Natural killer cell (primary cell): ENCODE data around the gene ENPP4. TPM values are rescaled to one million over a fixed set of nuclear protein-coding genes. Genes with fewer than 3 reads are reported as not detected.

Experiments
- ATAC-seq, 3 donors: fragments of 150-1000 bp in 2 of 3; fragments of 200-7000 bp in 1 of 3; cut with Tn5 transposase; 1 replicate in 1 of 3; 2 replicates in 2 of 3; pipeline ENCODE4 v1.10.0; 2021; ENCODE audit warnings: mild to moderate bottlenecking in 2 of 3, moderate library complexity in 2 of 3
- DNase-seq, 2 donors: peaks; one replicate each; pipeline versions ENCODE4 v3.0.0 to v3.0.0-alpha.2; 2013 to 2021; ENCODE audit warnings: mixed read lengths in 1 of 2
- H3K27ac ChIP-seq: one replicate; pipeline ENCODE4 v1.5.1; 2013; ENCODE audit warnings: mild to moderate bottlenecking, low read length
- H3K27me3 ChIP-seq: one replicate; pipeline ENCODE4 v1.6.1; 2013; ENCODE audit warnings: low read length; ENCODE audit not compliant: control insufficient read depth, insufficient read depth
- H3K36me3 ChIP-seq: one replicate; pipeline ENCODE4 v1.6.1; 2013; ENCODE audit warnings: low read length; ENCODE audit not compliant: control insufficient read depth, insufficient read depth
- H3K4me1 ChIP-seq: one replicate; pipeline ENCODE4 v1.6.1; 2013; ENCODE audit warnings: low read length; ENCODE audit not compliant: control insufficient read depth, insufficient read depth
- H3K4me3 ChIP-seq: one replicate; pipeline ENCODE4 v1.5.1; 2013; ENCODE audit warnings: low read length
- H3K9me3 ChIP-seq: one replicate; pipeline ENCODE4 v1.6.1; 2013; ENCODE audit warnings: low read length; ENCODE audit not compliant: control insufficient read depth, insufficient read depth
- H3K27ac Mint-ChIP-seq, 2 donors: one replicate each; pipeline ENCODE4 v1.8.0; 2022; ENCODE audit warnings: mild to moderate bottlenecking in 2 of 2, mixed read lengths in 2 of 2, moderate library complexity in 1 of 2
- H3K27me3 Mint-ChIP-seq, 2 donors: one replicate each; pipeline ENCODE4 v1.8.0; 2022; ENCODE audit warnings: low read depth in 2 of 2, mixed read lengths in 2 of 2
- H3K36me3 Mint-ChIP-seq: one replicate; pipeline ENCODE4 v1.8.0; 2022; ENCODE audit warnings: mixed read lengths
- H3K4me1 Mint-ChIP-seq, 2 donors: one replicate each; pipeline ENCODE4 v1.8.0; 2022; ENCODE audit warnings: mixed read lengths in 2 of 2
- H3K4me3 Mint-ChIP-seq: one replicate; pipeline ENCODE4 v1.8.0; 2022; ENCODE audit warnings: mild to moderate bottlenecking, moderate library complexity, mixed read lengths
- H3K9me3 Mint-ChIP-seq, 2 donors: one replicate each; pipeline ENCODE4 v1.8.0; 2022; ENCODE audit warnings: mixed read lengths in 2 of 2
- CTCF ChIP-seq: fragments of 200-600 bp; IDR thresholded peaks from one replicate; pipeline ENCODE4 v1.8.0; 2022; ENCODE audit warnings: antibody characterized with exemption
- WGBS: methylation state at CpG from one replicate; pipeline ENCODE4 v1.1.7; 2013; ENCODE audit warnings: missing lambda C conversion rate; ENCODE audit not compliant: insufficient coverage; 5-methylcytosine and 5-hydroxymethylcytosine counted together
- intact Hi-C: fragments of 100-400 bp; cut with micrococcal nuclease; formaldehyde crosslinking; loops from one replicate; pipeline ENCODE4 v1.14.2; 2022
- total RNA-seq, 4 donors: library from RNA; stranded (reverse); fragments of 120-200 nt in 1 of 4; gene quantifications; one replicate each; pipeline versions ENCODE4 v1.2.3 to v1.2.4, GENCODE V29; 2013 to 2022

The ENPP4 gene
- total RNA-seq, 3 donors from 2014 or later (not counting 1 experiment from before 2014, with no cell fraction given) = 25.0 to 45.0 (median 26.6) TPM

GRCh38 chr6:46184114-46184513 is 54.3 kb downstream of the ENPP4 start:
- Histone ChIP-seq H3K27ac (no peak overlapping the region), H3K27me3 (no peaks in the 10 kb centered on the region), H3K9me3 (no peaks in the 10 kb centered on the region), H3K4me1 (no peaks in the 10 kb centered on the region), H3K36me3 (no peaks in the 10 kb centered on the region), H3K4me3 (no peak overlapping the region)
- Mint-ChIP-seq H3K4me3 (no peak overlapping the region), H3K9me3 (no peaks in the 10 kb centered on the region), H3K27me3 (peaks cover 2 to 28% of the 10 kb centered on the region in 2 donors), H3K27ac (no peak overlapping the region), H3K4me1 (peaks cover under 1 to 10% of the 10 kb centered on the region in 2 donors), H3K36me3 (peaks cover 12% of the 10 kb centered on the region)
- ATAC-seq = no peak
- TF ChIP-seq CTCF = no peak
- intact Hi-C loops = no loop called here
- WGBS = 84% methylated on average over 2 of the region's 4 CpGs
- no peak for DNase-seq

- peaks cover 2 to 28% of the 10 kb centered on the region in 2 donors for H3K27me3 Mint-ChIP-seq
- 100% methylated on average over 1 of the region's 1 CpG for WGBS
- H3K4me3 Mint-ChIP-seq = no peak overlapping the region
These were observed 56.8 kb downstream of the ENPP4 start for GRCh38 chr6:46186583-46186982.

DNA sequence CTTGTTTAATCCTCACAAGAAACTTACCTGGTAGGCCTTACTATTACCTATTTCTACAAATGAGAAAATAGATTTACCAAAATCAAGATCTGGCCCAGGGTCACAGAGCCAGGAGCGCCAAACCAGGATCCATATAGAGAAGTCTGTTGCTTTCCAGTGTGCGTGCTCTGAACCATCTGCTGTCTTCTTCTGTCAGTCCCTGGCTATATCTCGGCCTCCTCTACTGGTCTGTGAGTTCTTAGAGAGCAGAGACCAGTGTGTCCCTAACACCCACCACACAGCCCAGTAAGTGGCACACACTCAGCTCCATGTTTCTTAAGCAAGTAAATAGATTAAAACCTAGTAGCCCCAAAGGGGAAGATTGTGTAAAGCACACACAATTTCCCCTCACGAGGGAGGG is 59.9 kb downstream of the ENPP4 start:
- Histone ChIP-seq H3K9me3 (no peaks in the 10 kb centered on the region), H3K27ac (no peak overlapping the region), H3K36me3 (no peaks in the 10 kb centered on the region), H3K27me3 (no peaks in the 10 kb centered on the region), H3K4me1 (no peaks in the 10 kb centered on the region), H3K4me3 (no peak overlapping the region)
- no peak for TF ChIP-seq CTCF
- Mint-ChIP-seq H3K36me3 (no peaks in the 10 kb centered on the region), H3K4me3 (no peak overlapping the region), H3K4me1 (no peaks in the 10 kb centered on the region), H3K27me3 (peaks cover 6 to 8% of the 10 kb centered on the region in 2 donors), H3K9me3 (no peaks in the 10 kb centered on the region), H3K27ac (no peak overlapping the region)
- no peak for ATAC-seq
- DNase-seq = no peak
- intact Hi-C loops = no loop called here
- WGBS = 94% methylated on average over 4 of the region's 4 CpGs

More at GRCh38 chr6:46186583-46186982, 56.8 kb downstream of the ENPP4 start:
- no peak for DNase-seq
- no peaks in the 10 kb centered on the region for H3K4me1 Mint-ChIP-seq
- no peaks in the 10 kb centered on the region for H3K9me3 Mint-ChIP-seq
- no peak for ATAC-seq
- H3K36me3 Mint-ChIP-seq = peaks cover 12% of the 10 kb centered on the region
- no peaks in the 10 kb centered on the region for H3K9me3 ChIP-seq
- H3K4me1 ChIP-seq = no peaks in the 10 kb centered on the region
- intact Hi-C loops = no loop called here
- no peak overlapping the region for H3K27ac Mint-ChIP-seq
- no peak for TF ChIP-seq CTCF
- no peaks in the 10 kb centered on the region for H3K27me3 ChIP-seq
- no peaks in the 10 kb centered on the region for H3K36me3 ChIP-seq
- no peak overlapping the region for H3K4me3 ChIP-seq
- no peak overlapping the region for H3K27ac ChIP-seq

- DNase-seq = no peak
- H3K4me3 ChIP-seq = no peak overlapping the region
- Mint-ChIP-seq H3K27ac (no peak overlapping the region), H3K9me3 (no peaks in the 10 kb centered on the region), H3K4me3 (no peak overlapping the region), H3K4me1 (no peaks in the 10 kb centered on the region), H3K27me3 (peaks cover 0 to 4% of the 10 kb centered on the region in 2 donors), H3K36me3 (no peaks in the 10 kb centered on the region)
- TF ChIP-seq CTCF = no peak
- no peak overlapping the region for H3K27ac ChIP-seq
- intact Hi-C loops = no loop called here
- no peaks in the 10 kb centered on the region for H3K4me1 ChIP-seq
- H3K27me3 ChIP-seq = no peaks in the 10 kb centered on the region
- no peaks in the 10 kb centered on the region for H3K9me3 ChIP-seq
- no peaks in the 10 kb centered on the region for H3K36me3 ChIP-seq
- WGBS = 87% methylated on average over 4 of the region's 4 CpGs
- no peak for ATAC-seq
These were observed 61.1 kb downstream of the ENPP4 start for GRCh38 chr6:46190889-46191288.
